HepG2 (cell line): ENCODE measurements around the gene KIF1C. TPM values are rescaled to one million over a fixed set of nuclear protein-coding genes. Genes with fewer than 3 reads are reported as not detected.

ENCODE experiments used
- AFF4 ChIP-seq: sonication (generic); formaldehyde crosslinking; IDR thresholded peaks from 2 replicates; pipeline ENCODE4 v1.4.0; 2020; ENCODE audit warnings: missing genetic modification reagents
- BHLHE40 ChIP-seq: IDR thresholded peaks from 2 replicates; pipeline ENCODE4 v1.6.1; 2011; ENCODE audit warnings: low read length, improper control_type of control experiment
- CHD4 ChIP-seq: fragments of 200-600 bp; sonication (generic); IDR thresholded peaks from 2 replicates; pipeline ENCODE4 v1.7.0; 2017; ENCODE audit warnings: mild to moderate bottlenecking, low read length, borderline replicate concordance
- HCFC1 ChIP-seq: fragments of 150-350 bp; IDR thresholded peaks from 2 replicates; pipeline ENCODE4 v1.6.1; 2014; ENCODE audit warnings: low read depth, low read length
- HHEX ChIP-seq: IDR thresholded peaks from 2 replicates; pipeline ENCODE4 v1.6.1; 2016; ENCODE audit warnings: control low read depth
- MAFG ChIP-seq: sonication (generic); formaldehyde crosslinking; IDR thresholded peaks from 2 replicates; pipeline ENCODE4 v1.5.1; 2020; ENCODE audit warnings: mild to moderate bottlenecking, missing genetic modification reagents
- MED8 ChIP-seq: sonication (generic); formaldehyde crosslinking; IDR thresholded peaks from 2 replicates; pipeline ENCODE4 v1.8.1; 2023; ENCODE audit warnings: mild to moderate bottlenecking, missing genetic modification reagents; ENCODE audit not compliant: insufficient replicate concordance
- NPAS2 ChIP-seq: sonication (generic); formaldehyde crosslinking; IDR thresholded peaks from 2 replicates; pipeline ENCODE4 v1.8.0; 2022; ENCODE audit warnings: mild to moderate bottlenecking, missing genetic modification reagents, borderline replicate concordance
- PAF1 ChIP-seq: IDR thresholded peaks from 2 replicates; pipeline ENCODE4 v1.6.1; 2016; ENCODE audit warnings: missing genetic modification reagents, missing compliant biosample characterization
- PBX2 ChIP-seq: IDR thresholded peaks from 2 replicates; pipeline ENCODE4 v1.6.1; 2016; ENCODE audit warnings: control low read depth
- PPARG ChIP-seq: conservative IDR thresholded peaks from 2 replicates; pipeline ENCODE4 v1.6.1; 2016; ENCODE audit warnings: missing biosample characterization, missing genetic modification reagents
- TP53 ChIP-seq: sonication (generic); formaldehyde crosslinking; conservative IDR thresholded peaks from 2 replicates; pipeline ENCODE4 v1.4.0; 2020; ENCODE audit warnings: missing genetic modification reagents
- ZMYM2 ChIP-seq: sonication (generic); formaldehyde crosslinking; IDR thresholded peaks from 2 replicates; pipeline ENCODE4 v1.8.0; 2022; ENCODE audit warnings: mild to moderate bottlenecking, missing genetic modification reagents
- ZNF296 ChIP-seq: sonication (generic); formaldehyde crosslinking; conservative IDR thresholded peaks from 2 replicates; pipeline ENCODE4 v1.5.0; 2020; ENCODE audit warnings: mild to moderate bottlenecking, missing genetic modification reagents
- ZNF607 ChIP-seq: sonication (generic); formaldehyde crosslinking; IDR thresholded peaks from 2 replicates; pipeline ENCODE4 v1.5.1; 2020; ENCODE audit warnings: missing genetic modification reagents, mild to moderate bottlenecking, borderline replicate concordance
- ZNF687 ChIP-seq: sonication (generic); formaldehyde crosslinking; IDR thresholded peaks from 2 replicates; pipeline ENCODE4 v1.5.1; 2020; ENCODE audit warnings: mild to moderate bottlenecking, missing genetic modification reagents, moderate library complexity
- ZSCAN20 ChIP-seq: sonication (generic); formaldehyde crosslinking; IDR thresholded peaks from 2 replicates; pipeline ENCODE4 v1.4.0; 2020; ENCODE audit warnings: missing genetic modification reagents, mild to moderate bottlenecking, borderline replicate concordance
- ZUFSP ChIP-seq: sonication (generic); formaldehyde crosslinking; IDR thresholded peaks from 2 replicates; pipeline ENCODE4 v1.9.0; 2021; ENCODE audit warnings: missing genetic modification reagents, mild to moderate bottlenecking, borderline replicate concordance
- polyA plus RNA-seq, 8 experiments: library from polyadenylated mRNA; depleted of rRNA in 3 of 8; stranded (reverse) in 7 of 8; unstranded in 1 of 8; fragments of >200 nt; fragmentation: Illumina TruSeq in 4 of 8; extraction: Trizol in 4 of 8; gene quantifications; 2 replicates each; pipeline versions ENCODE4 v1.2.1 to v1.2.3, GENCODE V29; 2011 to 2016; ENCODE audit warnings: low read depth in 4 of 8, missing spikeins in 1 of 8, mixed read lengths in 1 of 8; ENCODE audit not compliant: insufficient read depth in 1 of 8
- total RNA-seq, 5 experiments: library from RNA; depleted of rRNA; stranded (reverse); fragments of >200 nt; fragmentation: Illumina TruSeq; extraction: Trizol; gene quantifications; 2 replicates each; pipeline ENCODE4 v1.2.3, GENCODE V29; 2016; ENCODE audit warnings: low read depth in 1 of 5

KIF1C gene
- total and polyA plus RNA-seq, 2 of the 13 experiments (the other 11 are each of a cell fraction or from before 2014, with no cell fraction given), result 70.0 to 104 TPM

GRCh38 chr17:4967539-4968485, 29.9 kb upstream of the KIF1C start, which contains the start of gene SPAG7 (continued):
- TF ChIP-seq PBX2 (CRISPR knock-in tag) (no peak), MED8 (peak; percentile 58), ZMYM2 (CRISPR knock-in tag) (no peak), HCFC1 (peak; percentile 34; the same call in 1 of the 2 replicates), CHD4 (no peak), ZNF607 (peak; percentile 75; the same call in 1 of the 2 replicates), MAFG (no peak), NPAS2 (CRISPR knock-in tag) (no peak), BHLHE40 (no peak), PAF1 (CRISPR knock-in tag) (0 out of 2 replicates have a peak, but pooled peaks have one; percentile 15), HHEX (no peak), ZUFSP (CRISPR knock-in tag) (no peak), AFF4 (CRISPR knock-in tag) (no peak), ZSCAN20 (CRISPR knock-in tag) (no peak), TP53 (no peak), ZNF296 (CRISPR knock-in tag) (no peak), ZNF687 (CRISPR knock-in tag) (peak; percentile 74), PPARG (CRISPR knock-in tag) (no peak)
